Amniotic stem cell (primary cell): ENCODE measurements around the gene SYNJ2.

Experiments used
- DNase-seq: peaks from one replicate; lab custom pipeline; 2025; lab: John Stamatoyannopoulos, UW

The SYNJ2 gene

GRCh38 chr6:157980288-157981131, 1.2 kb upstream of the SYNJ2 start:
- DNase-seq = no peak

- no peak for DNase-seq
Measured at GRCh38 chr6:157981132-157981394, 600 bp upstream of the SYNJ2 start.

GRCh38 chr6:157982102-157982562, 469 bp downstream of the SYNJ2 start:
- no peak for DNase-seq

- DNase-seq = peak; percentile 37
Measured at GRCh38 chr6:157982563-157983405, 1.1 kb downstream of the SYNJ2 start.

- DNase-seq = no peak
Measured at GRCh38 chr6:157983406-157984119, 1.9 kb downstream of the SYNJ2 start.

GRCh38 chr6:157984128-157984527, 2.5 kb downstream of the SYNJ2 start:
- no peak for DNase-seq

- no peak for DNase-seq
Measured at GRCh38 chr6:157984686-157985225, 3.1 kb downstream of the SYNJ2 start.

GRCh38 chr6:157985378-157986155, 3.9 kb downstream of the SYNJ2 start:
- DNase-seq = no peak

- no peak for DNase-seq
Measured at GRCh38 chr6:157987788-157988699, 6.4 kb downstream of the SYNJ2 start.

- no peak for DNase-seq
Measured at GRCh38 chr6:157988700-157989063, 7.0 kb downstream of the SYNJ2 start.

GRCh38 chr6:157989541-157990289, 8.1 kb downstream of the SYNJ2 start:
- DNase-seq = no peak

GRCh38 chr6:157990321-157991066, 8.8 kb downstream of the SYNJ2 start:
- DNase-seq = no peak

GRCh38 chr6:157991067-157991432, 9.4 kb downstream of the SYNJ2 start:
- no peak for DNase-seq

- no peak for DNase-seq
Measured at GRCh38 chr6:157993076-157993475, 11.4 kb downstream of the SYNJ2 start.

GRCh38 chr6:157994125-157994795, 12.6 kb downstream of the SYNJ2 start:
- DNase-seq = no peak

- no peak for DNase-seq
Measured at GRCh38 chr6:157995458-157995857, 13.8 kb downstream of the SYNJ2 start.

- DNase-seq = no peak
Measured at GRCh38 chr6:157996201-157996712, 14.6 kb downstream of the SYNJ2 start.
